GM11168 (cell line): ENCODE measurements around the gene PWWP2B.

Source experiments
- in situ Hi-C: fragments of 300-500 bp; cut with MboI; formaldehyde crosslinking; loops from one replicate; pipeline ENCODE4 v1.12.0; 2022; ENCODE audit warnings: low sequenced_read_pairs; ENCODE audit not compliant: unreplicated experiment

Gene PWWP2B

GRCh38 chr10:132392184-132392800 is 4.7 kb upstream of the PWWP2B start:
- in situ Hi-C loops, result no loop called here

GRCh38 chr10:132392811-132393694 is 3.9 kb upstream of the PWWP2B start:
- in situ Hi-C loops, result no loop called here

DNA sequence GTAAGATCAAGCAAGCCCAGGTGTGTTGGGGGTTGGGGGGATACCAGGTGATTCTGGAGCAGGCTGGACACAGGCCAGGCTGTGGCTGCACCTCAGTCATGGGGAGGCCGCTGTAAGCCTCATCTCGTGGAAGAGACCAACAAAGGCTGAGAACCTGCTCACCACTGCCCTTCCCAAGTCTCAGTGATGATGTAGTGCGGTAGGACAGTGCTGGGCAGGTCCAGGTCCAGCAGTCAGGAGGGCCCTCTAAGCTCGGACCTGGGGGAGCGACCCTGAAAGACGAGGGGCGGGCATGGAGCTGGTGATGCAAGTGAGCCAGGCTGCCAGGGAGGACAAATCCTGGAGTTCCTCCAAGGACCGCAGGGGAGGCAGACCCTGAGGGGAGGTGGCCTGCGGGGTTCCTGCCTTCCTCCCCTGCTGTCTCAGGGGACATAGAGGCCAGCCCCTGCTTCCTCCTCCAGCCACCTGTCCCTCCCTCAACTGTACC is 3.3 kb upstream of the PWWP2B start:
- in situ Hi-C loops, result no loop called here

DNA sequence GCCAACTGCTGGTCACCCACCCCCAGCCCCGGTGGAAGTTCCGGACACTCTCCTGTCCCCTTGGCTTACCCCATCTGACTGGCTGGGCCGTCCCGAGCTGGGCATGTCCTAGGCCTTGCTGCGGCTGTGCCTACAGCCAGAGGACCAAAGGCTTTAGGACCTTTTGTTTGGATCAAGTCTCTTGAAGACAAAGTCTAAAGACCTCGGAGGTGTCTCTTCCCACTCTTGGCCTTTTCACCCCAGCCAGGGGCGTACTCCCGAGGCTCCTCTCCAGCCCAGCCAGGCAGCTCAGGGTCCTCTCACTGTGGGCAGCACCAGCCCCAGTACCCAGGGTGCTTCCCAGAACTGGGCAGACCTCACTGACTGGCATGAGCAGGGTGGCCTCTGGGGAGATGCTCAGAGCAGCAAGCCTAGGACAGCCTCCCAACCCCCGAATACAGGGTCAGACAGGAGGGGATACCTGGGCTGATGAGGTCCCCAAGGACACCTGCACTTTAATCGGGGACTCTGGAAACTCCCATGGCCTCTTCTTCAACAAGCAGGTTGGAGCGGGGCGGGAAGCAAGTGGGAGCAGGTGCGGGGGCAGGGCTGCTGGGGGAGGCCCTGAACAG is 2.7 kb upstream of the PWWP2B start:
- in situ Hi-C loops, result no loop called here

DNA sequence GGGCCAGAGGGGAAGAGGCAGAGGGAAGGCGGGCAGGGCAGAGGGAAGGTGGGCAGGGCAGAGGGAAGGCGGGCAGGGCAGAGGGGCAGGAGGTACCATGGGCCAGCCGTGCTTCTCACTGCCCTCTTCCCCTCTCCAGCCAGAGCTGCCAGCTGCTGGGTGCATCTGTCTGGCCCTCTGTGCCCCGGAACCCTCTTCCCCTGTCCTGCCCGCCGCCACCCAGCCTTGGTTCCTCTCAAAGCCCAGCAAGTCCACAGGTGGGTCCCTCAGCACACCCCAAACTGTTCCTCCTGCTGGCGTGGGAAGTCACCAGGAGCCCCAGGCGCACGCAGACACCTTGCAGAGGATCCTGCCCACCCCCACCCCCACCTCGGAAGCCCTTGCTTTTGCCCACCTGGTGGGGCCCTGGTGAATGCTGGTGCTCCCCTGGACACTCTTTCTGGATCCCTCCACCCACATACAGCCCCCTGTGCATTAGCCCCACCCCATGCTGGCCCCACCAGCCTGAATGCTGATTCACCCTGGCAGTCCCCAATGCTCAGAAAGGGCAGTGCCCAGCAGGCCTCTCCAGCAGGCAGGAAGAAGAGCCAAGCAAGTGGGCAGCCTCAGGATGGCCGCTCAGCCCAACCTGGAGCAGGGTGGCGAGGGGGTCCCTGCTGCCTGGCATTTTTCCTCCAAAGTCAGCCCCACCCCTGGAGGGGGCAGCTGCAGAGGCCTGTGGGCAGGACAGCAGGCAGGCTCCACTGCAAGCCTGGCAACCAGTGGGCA is 1.9 kb upstream of the PWWP2B start:
- in situ Hi-C loops, result no loop called here

DNA sequence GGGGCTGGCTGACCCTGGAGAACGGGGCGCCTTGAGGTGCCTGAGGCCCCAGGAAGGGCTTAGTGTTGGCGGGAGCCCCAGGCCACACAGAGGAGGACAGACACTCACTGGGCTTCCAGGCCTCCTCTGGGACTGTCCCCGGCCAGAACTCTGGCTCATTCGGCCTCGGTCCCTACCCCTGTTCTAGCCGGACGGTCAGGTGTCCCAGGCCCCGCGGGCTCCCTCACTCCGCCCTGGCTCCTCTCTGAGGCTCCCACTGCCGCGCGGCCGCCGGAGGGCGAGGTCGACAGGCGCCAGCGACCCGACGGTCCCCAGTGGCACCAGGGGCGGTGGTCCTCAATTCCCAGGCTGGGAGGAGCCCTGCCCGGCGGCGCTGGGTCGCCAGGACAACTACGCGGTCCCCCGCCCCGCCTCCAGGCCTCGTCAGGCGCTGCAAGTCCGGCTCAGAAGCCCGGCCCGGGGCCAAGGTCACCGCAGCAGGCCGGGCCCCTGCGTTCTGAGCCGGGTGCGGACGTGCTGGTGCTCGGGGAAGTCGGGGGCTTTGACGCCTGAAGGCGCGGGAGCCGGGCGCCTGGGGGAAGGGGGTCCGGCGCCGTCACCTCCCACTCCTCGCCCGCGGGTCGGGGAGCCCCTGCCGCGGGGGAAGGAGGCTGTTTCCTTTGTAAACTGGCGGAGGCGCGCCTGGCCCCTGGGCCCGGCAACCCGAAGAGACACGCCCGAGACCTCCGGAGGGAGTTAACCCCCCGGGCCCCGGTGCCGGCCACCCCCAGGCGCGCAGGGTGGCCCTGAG is 1.1 kb upstream of the PWWP2B start:
- in situ Hi-C loops, result no loop called here

DNA sequence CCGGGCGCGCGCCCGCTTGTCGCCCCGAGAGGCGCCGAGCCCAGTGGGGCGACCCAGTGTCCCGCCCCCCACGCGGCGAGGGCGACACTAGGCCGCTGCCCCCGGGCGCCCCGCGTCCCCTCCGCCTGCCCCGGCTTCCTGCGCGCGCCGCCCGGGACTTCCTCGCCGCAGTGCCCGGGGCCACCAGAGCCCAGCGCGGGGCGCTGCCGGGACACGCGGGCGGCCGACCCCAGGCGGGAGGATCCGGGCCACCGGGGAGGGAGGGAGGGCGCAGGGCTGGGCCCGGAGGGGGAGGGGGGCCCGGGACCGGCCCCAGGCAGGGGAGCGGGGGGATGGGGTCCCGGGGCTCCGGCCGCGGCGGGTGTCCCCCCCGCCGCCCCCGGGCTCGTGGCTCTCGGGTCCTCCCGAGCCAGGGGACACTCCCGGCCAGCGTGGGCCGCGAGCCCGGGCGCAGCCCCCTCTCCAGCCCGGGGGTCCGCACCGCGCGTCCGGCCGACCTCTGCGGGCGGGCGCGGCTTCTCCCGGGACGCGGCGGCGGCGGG is 435 bp upstream of the PWWP2B start:
- in situ Hi-C loops, result no loop called here

- in situ Hi-C loops, result no loop called here
Observed at GRCh38 chr10:132397671-132398565, 918 bp downstream of the PWWP2B start.

DNA sequence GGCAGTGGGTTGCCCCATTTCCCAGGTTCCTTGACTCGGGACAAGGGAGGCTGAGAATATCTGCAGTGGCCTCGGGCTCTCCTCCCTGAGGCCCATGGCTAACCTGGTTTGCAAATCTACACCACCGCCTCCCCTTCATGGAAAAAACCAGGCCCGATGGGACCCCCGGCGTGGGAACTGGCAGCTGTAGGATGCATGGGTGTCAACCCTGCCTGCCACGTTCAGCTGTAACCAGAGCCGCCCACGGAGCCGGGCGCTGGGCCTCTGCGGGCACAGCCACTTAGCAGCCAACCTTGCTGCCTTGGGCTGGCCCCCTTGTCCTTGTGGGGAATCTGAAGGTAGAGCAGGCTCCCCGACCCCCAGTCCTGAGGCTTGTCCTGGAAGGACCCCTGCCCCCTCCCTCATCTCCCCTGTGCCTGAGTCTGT is 1.6 kb downstream of the PWWP2B start:
- in situ Hi-C loops, result no loop called here

- in situ Hi-C loops, result no loop called here
Observed at GRCh38 chr10:132399117-132400035, 2.4 kb downstream of the PWWP2B start.

DNA sequence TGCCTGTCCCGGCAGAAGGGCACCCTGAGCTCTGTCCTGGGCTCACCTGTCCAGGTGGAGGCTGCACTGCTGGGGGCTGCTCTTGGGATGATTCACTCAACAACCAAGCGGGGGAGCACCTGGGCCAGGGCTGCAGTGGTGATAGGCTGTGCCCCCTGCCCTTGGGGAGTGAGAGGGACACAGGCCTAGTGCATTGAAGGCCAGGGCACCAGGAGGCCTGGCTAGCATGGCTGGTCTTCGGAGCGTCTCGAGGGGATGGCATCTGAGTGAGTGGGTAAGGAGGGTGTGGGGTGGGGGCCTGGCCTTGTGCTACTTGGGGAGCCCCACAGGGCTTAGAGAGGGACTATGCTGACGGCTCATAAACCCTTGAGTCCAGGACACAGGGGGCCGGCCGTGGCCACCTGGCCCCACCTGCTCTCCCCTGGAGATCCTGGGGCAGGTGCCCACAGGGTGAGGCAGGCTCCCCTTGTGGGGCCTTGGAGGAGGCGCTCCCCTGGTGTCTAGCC is 3.1 kb downstream of the PWWP2B start:
- in situ Hi-C loops, result no loop called here

DNA sequence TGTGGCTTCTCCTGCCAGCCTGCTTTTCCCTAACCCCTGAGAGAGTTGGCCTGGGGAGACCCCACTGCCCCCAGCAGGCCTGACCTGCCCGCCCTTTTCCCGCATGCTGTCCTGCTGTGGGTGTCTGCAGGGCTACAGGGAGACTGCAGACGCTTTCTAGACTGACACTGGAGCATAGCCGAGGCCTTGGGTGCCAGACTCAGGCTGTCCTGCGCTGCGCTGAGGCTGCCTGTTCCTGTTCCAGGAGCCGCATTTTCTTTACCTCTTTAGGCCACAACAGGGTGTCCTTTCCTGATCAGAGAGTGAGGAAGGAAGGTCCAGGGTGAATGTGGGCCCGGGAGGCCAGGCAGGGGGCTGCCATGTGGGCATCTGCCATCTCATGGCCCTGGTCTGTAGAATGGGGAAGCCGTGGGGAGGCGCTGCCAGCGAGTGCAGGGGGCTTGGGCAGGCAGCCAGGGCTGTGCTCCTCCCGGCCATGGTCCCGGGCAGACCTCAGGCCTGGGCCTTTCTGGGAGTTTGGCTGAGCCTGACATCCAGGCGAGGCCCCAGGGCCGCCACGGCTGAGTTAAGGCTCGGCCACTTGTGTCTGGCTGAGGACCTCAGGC is 3.6 kb downstream of the PWWP2B start:
- in situ Hi-C loops, result no loop called here

GRCh38 chr10:132401401-132402118 is 4.6 kb downstream of the PWWP2B start:
- in situ Hi-C loops, result no loop called here

DNA sequence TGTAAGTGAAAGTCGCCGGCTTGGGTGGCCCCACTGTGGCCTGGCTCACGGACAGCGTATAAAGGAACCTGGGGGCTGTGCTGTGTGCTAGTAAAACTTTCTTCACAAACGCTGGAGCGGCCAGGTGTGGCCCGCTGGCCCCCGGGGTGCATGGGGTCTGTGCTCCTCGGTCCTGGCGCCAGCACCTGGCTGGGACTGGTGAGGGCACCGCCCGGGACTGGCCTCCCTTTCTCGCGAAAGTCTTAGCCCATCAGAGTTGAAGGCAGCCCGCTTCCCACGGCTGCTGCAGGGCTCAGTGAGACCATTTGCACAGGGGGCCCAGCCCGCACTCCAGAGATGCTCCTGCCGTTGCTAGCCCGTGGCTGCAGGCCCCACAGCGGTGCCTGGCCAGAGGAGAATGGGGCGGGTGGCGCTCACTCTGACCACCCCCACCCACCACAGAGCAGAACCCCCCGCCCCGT is 5.8 kb downstream of the PWWP2B start:
- in situ Hi-C loops, result no loop called here

DNA sequence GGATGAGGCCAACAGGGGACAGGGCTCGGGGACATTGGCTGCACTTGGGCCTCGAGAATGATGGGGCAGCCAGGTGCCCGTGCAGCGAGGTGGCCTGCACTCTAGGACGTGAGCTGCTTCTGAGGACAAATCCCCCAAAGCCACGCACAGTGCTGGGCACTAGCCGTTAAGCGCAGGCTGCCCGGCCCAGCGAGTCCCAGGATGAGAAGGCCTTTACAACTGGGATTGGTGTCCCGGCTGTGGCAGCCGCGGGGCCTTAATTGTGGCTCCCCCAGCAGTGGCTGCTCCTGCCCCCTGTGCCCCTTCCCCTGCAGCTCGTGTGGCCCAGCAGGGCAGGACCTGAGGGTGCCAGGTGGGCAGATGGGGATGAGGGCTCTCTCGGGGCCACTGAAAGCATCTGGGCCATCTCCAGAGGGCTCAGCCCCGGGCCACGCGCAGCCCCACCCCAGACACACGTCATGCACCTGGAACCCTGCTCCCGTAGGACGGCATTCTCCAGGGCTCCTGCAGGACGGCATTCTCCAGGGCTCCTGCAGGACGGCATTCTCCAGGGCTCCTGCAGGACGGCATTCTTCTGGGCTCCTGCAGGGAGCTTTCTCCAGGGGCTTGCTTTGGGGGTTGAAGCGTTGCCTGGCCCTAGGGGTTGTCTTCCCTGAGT is 6.6 kb downstream of the PWWP2B start:
- in situ Hi-C loops, result no loop called here
